Large intestine (tissue), 12 donors: ENCODE measurements around the gene MAPK8IP3. TPM values are rescaled to one million over a fixed set of nuclear protein-coding genes. Genes with fewer than 3 reads are reported as not detected.

Experiments used
- DNase-seq, 2 donors: peaks; one replicate each; pipeline versions ENCODE4 v3.0.0 to v3.0.0-alpha.2; 2013
- H3K27ac ChIP-seq: one replicate; pipeline ENCODE4 v1.5.1; 2013; ENCODE audit warnings: low read length
- H3K27me3 ChIP-seq: 2 replicates; pipeline ENCODE4 v1.6.1; 2013; ENCODE audit warnings: low read length; ENCODE audit not compliant: control insufficient read depth, insufficient read depth
- H3K36me3 ChIP-seq: 2 replicates; pipeline ENCODE4 v1.6.1; 2013; ENCODE audit warnings: low read length; ENCODE audit not compliant: control insufficient read depth, insufficient read depth
- H3K4me1 ChIP-seq: one replicate; pipeline ENCODE4 v1.6.1; 2013; ENCODE audit warnings: low read length; ENCODE audit not compliant: control insufficient read depth, insufficient read depth
- H3K4me3 ChIP-seq: one replicate; pipeline ENCODE4 v1.5.1; 2013; ENCODE audit warnings: low read length
- H3K9me3 ChIP-seq: one replicate; pipeline ENCODE4 v1.6.1; 2013; ENCODE audit warnings: mild to moderate bottlenecking, low read depth, low read length, moderate library complexity; ENCODE audit not compliant: control insufficient read depth
- WGBS: methylation state at CpG from one replicate; pipeline ENCODE4 v1.1.5; 2013; ENCODE audit warnings: low lambda C conversion rate; ENCODE audit not compliant: insufficient coverage; 5-methylcytosine and 5-hydroxymethylcytosine counted together
- long read RNA-seq, 11 donors: transcript quantifications; one replicate each; lab custom pipeline, GENCODE V29; 2026
- polyA plus RNA-seq: library from polyadenylated mRNA; unstranded; fragments of 120-200 nt; gene quantifications from one replicate; pipeline ENCODE4 v1.2.1, GENCODE V29; 2013

MAPK8IP3 gene
- polyA plus RNA-seq: 67.8 TPM
- long read RNA-seq, donor 1, full-length matches to known transcripts: 5 of 163 reads
- long read RNA-seq, donor 1, partial matches to known transcripts: 35 of 163 reads
- long read RNA-seq, donor 1, other reads (novel, unspliced or antisense): 123 of 163 reads
- long read RNA-seq, donor 2, full-length matches to known transcripts: 3 of 10 reads
- long read RNA-seq, donor 2, partial matches to known transcripts: 7 of 10 reads
- long read RNA-seq, donor 2, other reads (novel, unspliced or antisense): 0 of 10 reads
- long read RNA-seq, donor 3: 0 reads
- long read RNA-seq, donor 4, partial matches to known transcripts: 0 of 1 reads
- long read RNA-seq, donor 4, other reads (novel, unspliced or antisense): 0 of 1 reads
- long read RNA-seq, donor 5, partial matches to known transcripts: 0 of 2 reads
- long read RNA-seq, donor 5, other reads (novel, unspliced or antisense): 0 of 2 reads
- long read RNA-seq, donor 6, full-length matches to known transcripts: 3 of 3 reads
- long read RNA-seq, donor 6, partial matches to known transcripts: 0 of 3 reads
- long read RNA-seq, donor 6, other reads (novel, unspliced or antisense): 0 of 3 reads
- long read RNA-seq, donor 7, full-length matches to known transcripts: 2 of 2 reads
- long read RNA-seq, donor 7, partial matches to known transcripts: 0 of 2 reads
- long read RNA-seq, donor 7, other reads (novel, unspliced or antisense): 0 of 2 reads
- long read RNA-seq, donor 8, full-length matches to known transcripts: 6 of 20 reads
- long read RNA-seq, donor 8, partial matches to known transcripts: 14 of 20 reads
- long read RNA-seq, donor 8, other reads (novel, unspliced or antisense): 0 of 20 reads
- long read RNA-seq, donor 9, partial matches to known transcripts: 0 of 2 reads
- long read RNA-seq, donor 9, other reads (novel, unspliced or antisense): 0 of 2 reads
- long read RNA-seq, donor 10, partial matches to known transcripts: 0 of 1 reads
- long read RNA-seq, donor 10, other reads (novel, unspliced or antisense): 0 of 1 reads
- long read RNA-seq, donor 11, full-length matches to known transcripts: 2 of 2 reads
- long read RNA-seq, donor 11, partial matches to known transcripts: 0 of 2 reads
- long read RNA-seq, donor 11, other reads (novel, unspliced or antisense): 0 of 2 reads

DNA sequence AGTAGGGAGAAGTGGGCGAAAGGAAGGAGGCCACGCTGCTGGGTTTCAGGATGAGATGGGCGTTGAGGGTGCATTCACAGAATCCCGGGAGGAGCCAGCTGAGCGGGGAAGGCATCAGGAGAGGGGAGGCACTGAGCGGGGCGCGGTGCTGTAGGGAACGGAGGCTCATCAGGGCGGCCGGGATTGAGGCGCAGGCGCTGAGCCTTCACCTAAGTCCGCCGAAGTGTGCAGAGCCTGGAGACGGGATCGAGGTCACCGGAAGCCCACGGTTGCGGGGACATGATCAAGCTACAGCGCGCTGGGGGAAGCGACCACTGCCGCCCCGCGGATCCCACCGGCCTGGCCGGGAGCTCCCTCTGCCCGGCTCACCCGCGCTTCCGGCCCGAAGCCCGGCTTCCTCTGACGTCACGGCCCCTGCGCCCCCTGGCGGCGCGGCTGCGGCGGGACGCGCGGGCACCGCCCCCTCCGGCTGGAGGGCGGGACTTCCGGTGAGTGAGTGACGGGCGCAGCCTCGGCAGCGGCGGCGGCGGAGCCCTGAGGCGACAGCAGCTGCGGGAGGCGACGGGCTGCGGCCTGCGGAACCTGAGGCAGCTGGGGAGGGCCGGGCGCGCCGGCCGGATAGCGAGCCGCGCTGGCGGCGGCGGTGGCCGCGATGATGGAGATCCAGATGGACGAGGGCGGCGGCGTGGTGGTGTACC is at the start of gene MAPK8IP3:
Gene MAPK8IP3, plus strand, starts transcription at position 508 of the 698 bp plus-strand sequence. Its CDS starts 145 bp downstream, at position 653.
- Histone ChIP-seq H3K4me1 (peaks cover 6% of the 10 kb centered on the region), H3K27me3 (no peaks in the 10 kb centered on the region), H3K36me3 (peaks cover 12% of the 10 kb centered on the region), H3K9me3 (no peaks in the 10 kb centered on the region), H3K27ac (peak within 1 kb of the TSS; percentile 95), H3K4me3 (peak within 1 kb of the TSS; percentile 93)
- DNase-seq: peak; percentile 91 to 96
- no CpG with 5 or more reads among the region's 79 CpGs for WGBS

- WGBS: no CpG with 5 or more reads among the region's 24 CpGs
- Histone ChIP-seq H3K27ac (no peak overlapping the region), H3K9me3 (no peaks in the 10 kb centered on the region), H3K4me3 (no peak overlapping the region), H3K4me1 (no peaks in the 10 kb centered on the region), H3K36me3 (peaks cover 79% of the 10 kb centered on the region), H3K27me3 (no peaks in the 10 kb centered on the region)
- DNase-seq: no peak
Measured at GRCh38 chr16:1656808-1657617, 49.0 kb upstream of the MAPK8IP3 start.

DNA sequence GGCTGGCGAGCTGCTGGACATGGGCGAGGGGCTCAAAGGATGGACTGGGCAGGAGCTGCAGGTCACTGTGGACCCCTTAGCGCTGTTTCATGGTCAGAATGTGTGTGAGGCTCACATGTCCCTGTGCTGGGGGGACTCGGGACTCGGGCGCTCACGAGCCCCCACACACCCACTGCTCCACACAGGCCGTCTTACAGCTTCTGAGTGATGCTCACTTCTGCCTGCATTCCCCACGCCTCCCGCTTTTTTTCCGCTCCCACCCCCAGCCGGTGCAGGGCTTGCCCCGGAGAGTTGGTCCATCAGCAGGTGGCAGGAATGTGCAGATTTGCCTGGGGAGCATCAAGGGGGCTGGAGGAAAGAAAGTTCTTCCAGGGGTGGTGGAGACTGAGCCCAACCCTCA is 48.2 kb upstream of the MAPK8IP3 start:
- Histone ChIP-seq H3K27me3 (no peaks in the 10 kb centered on the region), H3K36me3 (peaks cover 78% of the 10 kb centered on the region), H3K4me1 (no peaks in the 10 kb centered on the region), H3K4me3 (no peak overlapping the region), H3K9me3 (no peaks in the 10 kb centered on the region), H3K27ac (no peak overlapping the region)
- WGBS: no CpG with 5 or more reads among the region's 13 CpGs
- no peak for DNase-seq

GRCh38 chr16:1659031-1659430 is 47.0 kb upstream of the MAPK8IP3 start:
- Histone ChIP-seq H3K27me3 (no peaks in the 10 kb centered on the region), H3K9me3 (no peaks in the 10 kb centered on the region), H3K36me3 (peaks cover 84% of the 10 kb centered on the region), H3K4me1 (no peaks in the 10 kb centered on the region), H3K4me3 (no peak overlapping the region), H3K27ac (no peak overlapping the region)
- no peak for DNase-seq
- WGBS: no CpG with 5 or more reads among the region's 5 CpGs

- peaks cover 84% of the 10 kb centered on the region for H3K36me3 ChIP-seq
- WGBS: no CpG with 5 or more reads among the region's 2 CpGs
Measured at GRCh38 chr16:1661826-1662225, 44.2 kb upstream of the MAPK8IP3 start.

DNA sequence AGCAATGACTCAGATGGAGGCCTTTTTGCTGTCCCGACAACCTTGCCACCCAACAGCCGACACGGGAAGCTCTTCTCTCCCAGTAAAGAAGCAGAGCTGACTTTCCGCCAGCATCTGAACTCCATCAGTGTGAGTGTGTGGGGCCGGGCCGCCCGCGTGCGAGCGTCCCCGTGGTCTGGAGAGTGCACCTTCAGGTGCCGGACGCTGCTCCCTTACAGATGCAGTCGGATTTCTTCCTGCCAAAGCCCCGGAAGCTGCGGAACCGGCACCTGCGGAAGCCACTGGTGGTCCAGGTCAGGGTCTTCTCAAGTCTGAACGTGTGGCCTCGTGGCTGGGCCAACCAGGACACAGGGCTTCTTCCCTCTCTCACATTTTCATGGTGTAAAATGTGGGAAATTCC is 43.5 kb upstream of the MAPK8IP3 start:
- no peak overlapping the region for H3K4me3 ChIP-seq
- DNase-seq: no peak
- WGBS: no CpG with 5 or more reads among the region's 20 CpGs
- H3K9me3 ChIP-seq: no peaks in the 10 kb centered on the region
- H3K36me3 ChIP-seq: peaks cover 84% of the 10 kb centered on the region
- H3K27me3 ChIP-seq: no peaks in the 10 kb centered on the region
- no peaks in the 10 kb centered on the region for H3K4me1 ChIP-seq
- H3K27ac ChIP-seq: no peak overlapping the region

More at GRCh38 chr16:1661826-1662225, 44.2 kb upstream of the MAPK8IP3 start:
- Histone ChIP-seq H3K9me3 (no peaks in the 10 kb centered on the region), H3K27me3 (no peaks in the 10 kb centered on the region), H3K4me1 (no peaks in the 10 kb centered on the region), H3K27ac (no peak overlapping the region), H3K4me3 (no peak overlapping the region)
- no peak for DNase-seq

DNA sequence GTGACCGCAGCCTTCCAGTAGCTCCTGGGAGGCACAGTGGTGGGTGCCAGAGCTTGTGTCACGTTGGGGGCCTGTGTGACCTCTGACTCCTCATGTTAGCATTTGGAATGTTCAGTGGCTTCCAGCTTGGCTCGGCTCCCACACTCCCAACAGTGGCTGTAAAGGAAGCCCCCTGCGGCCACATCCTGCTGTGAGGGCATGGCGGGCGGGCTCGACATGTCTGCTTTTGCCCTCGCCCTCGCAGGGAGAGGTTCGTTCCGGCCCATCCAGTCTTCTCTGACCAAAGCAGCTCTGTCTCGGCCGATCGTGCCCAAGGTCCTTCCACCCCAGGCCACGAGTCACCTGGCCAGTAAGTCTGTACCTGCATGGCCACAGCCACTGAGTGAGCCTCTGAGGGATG is 40.2 kb upstream of the MAPK8IP3 start:
- peaks cover 88% of the 10 kb centered on the region for H3K36me3 ChIP-seq
- H3K9me3 ChIP-seq: no peaks in the 10 kb centered on the region
- no peak overlapping the region for H3K4me3 ChIP-seq
- no peaks in the 10 kb centered on the region for H3K27me3 ChIP-seq
- 93% methylated on average over 3 of the region's 15 CpGs for WGBS
- no peak overlapping the region for H3K27ac ChIP-seq
- H3K4me1 ChIP-seq: no peaks in the 10 kb centered on the region
- DNase-seq: no peak

DNA sequence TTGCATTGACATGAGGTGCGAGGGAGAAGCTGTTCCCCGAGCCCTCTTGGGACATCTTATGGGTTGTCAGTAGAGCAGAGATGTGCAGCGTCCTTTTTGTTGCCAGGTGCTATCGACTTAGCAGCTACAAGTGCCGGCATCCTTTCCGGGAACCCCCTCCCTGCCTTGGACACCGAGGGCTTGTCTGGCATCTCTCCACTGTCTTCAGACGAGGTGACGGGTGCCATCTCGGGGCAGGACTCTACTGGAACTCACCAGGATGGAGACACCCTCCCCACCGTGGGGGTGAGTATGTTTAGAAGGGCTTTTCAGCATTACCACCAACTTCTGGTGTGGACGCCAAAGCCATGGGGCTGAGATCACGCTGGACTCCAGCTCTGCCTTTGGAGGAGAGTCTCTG is 39.7 kb upstream of the MAPK8IP3 start:
- WGBS: no CpG with 5 or more reads among the region's 13 CpGs
- H3K27me3 ChIP-seq: no peaks in the 10 kb centered on the region
- no peaks in the 10 kb centered on the region for H3K4me1 ChIP-seq
- no peak overlapping the region for H3K27ac ChIP-seq
- H3K9me3 ChIP-seq: no peaks in the 10 kb centered on the region
- no peak for DNase-seq
- no peak overlapping the region for H3K4me3 ChIP-seq
- peaks cover 91% of the 10 kb centered on the region for H3K36me3 ChIP-seq

- no peaks in the 10 kb centered on the region for H3K4me1 ChIP-seq
- H3K4me3 ChIP-seq: no peak overlapping the region
- no peaks in the 10 kb centered on the region for H3K9me3 ChIP-seq
- H3K27ac ChIP-seq: no peak overlapping the region
- no CpG with 5 or more reads among the region's 8 CpGs for WGBS
- H3K27me3 ChIP-seq: no peaks in the 10 kb centered on the region
- no peak for DNase-seq
- peaks cover 93% of the 10 kb centered on the region for H3K36me3 ChIP-seq
Measured at GRCh38 chr16:1667271-1667670, 38.7 kb upstream of the MAPK8IP3 start.
